HG03469 (cell line): ENCODE measurements around the gene DCLRE1C.
"Not testable (repeated sequence)": the region's sequence is repeated elsewhere in the genome, so short reads cannot be mapped to it uniquely, and the experiment has no call there.

Experiments used
- ATAC-seq: cut with Tn5 transposase; IDR thresholded peaks from one replicate; pipeline ENCODE4 v1.9.1; 2021; ENCODE audit warnings: mild to moderate bottlenecking, moderate library complexity, moderate number of reproducible peaks; ENCODE audit not compliant: unreplicated experiment

Gene DCLRE1C

GRCh38 chr10:14947268-14947667 lies 6.6 kb downstream of the DCLRE1C start:
- ATAC-seq, result no peak

GRCh38 chr10:14945108-14945507 lies 8.8 kb downstream of the DCLRE1C start:
- no peak for ATAC-seq

- not testable (repeated sequence) for ATAC-seq
Measured at GRCh38 chr10:14942950-14943338, 11.0 kb downstream of the DCLRE1C start.

- ATAC-seq, result peak; percentile 52
Measured at GRCh38 chr10:14942147-14942949, 11.5 kb downstream of the DCLRE1C start.

- ATAC-seq, result not testable (repeated sequence)
Measured at GRCh38 chr10:14938971-14939370, 14.9 kb downstream of the DCLRE1C start.

GRCh38 chr10:14936584-14936983 lies 17.3 kb downstream of the DCLRE1C start:
- no peak for ATAC-seq

- ATAC-seq, result no peak
Measured at GRCh38 chr10:14930610-14931009, 23.3 kb downstream of the DCLRE1C start.

GRCh38 chr10:14926722-14927416 lies 27.0 kb downstream of the DCLRE1C start:
- ATAC-seq, result peak; percentile 97

GRCh38 chr10:14926061-14926470 lies 27.8 kb downstream of the DCLRE1C start:
- no peak for ATAC-seq

GRCh38 chr10:14925268-14925667 lies 28.6 kb downstream of the DCLRE1C start:
- no peak for ATAC-seq

GRCh38 chr10:14924013-14924412 lies 29.9 kb downstream of the DCLRE1C start:
- ATAC-seq, result no peak

- no peak for ATAC-seq
Measured at GRCh38 chr10:14918964-14919363, 34.9 kb downstream of the DCLRE1C start.

GRCh38 chr10:14917827-14918226 lies 36.1 kb downstream of the DCLRE1C start:
- no peak for ATAC-seq

GRCh38 chr10:14916600-14916999 lies 37.3 kb downstream of the DCLRE1C start:
- no peak for ATAC-seq

GRCh38 chr10:14911801-14912200 lies 42.1 kb downstream of the DCLRE1C start:
- no peak for ATAC-seq

- no peak for ATAC-seq
Measured at GRCh38 chr10:14910953-14911352, 42.9 kb downstream of the DCLRE1C start.

GRCh38 chr10:14909101-14909500 lies 44.8 kb downstream of the DCLRE1C start:
- ATAC-seq, result no peak

- ATAC-seq, result not testable (repeated sequence)
Measured at GRCh38 chr10:14907591-14907990, 46.3 kb downstream of the DCLRE1C start.

GRCh38 chr10:14906765-14907164 lies 47.1 kb downstream of the DCLRE1C start:
- no peak for ATAC-seq

- no peak for ATAC-seq
Measured at GRCh38 chr10:14905890-14906289, 48.0 kb downstream of the DCLRE1C start.

GRCh38 chr10:14904864-14905263 lies 49.0 kb downstream of the DCLRE1C start:
- ATAC-seq, result no peak

- peak; percentile 47 for ATAC-seq
Measured at GRCh38 chr10:14904316-14904732, 49.6 kb downstream of the DCLRE1C start.
